Measurements from ENCODE around the gene IGSF22.

IGSF22 gene

GRCh38 chr11:18771266-18772035 is 45.5 kb upstream of the IGSF22 start:
- Histone ChIP-seq H3K36me3 (no peaks in the 10 kb centered on the region), H3K27ac (no peak overlapping the region), H3K4me1 (ENCODE audit: control insufficient read depth in 1 of 2, insufficient read depth in 1 of 2, low read depth in 1 of 2, low read length in 1 of 2) (no peaks in the 10 kb centered on the region), H3K9me3 (no peaks in the 10 kb centered on the region), H3K4me3 (ENCODE audit: low read depth in 1 of 2, low read length in 1 of 2) (no peak overlapping the region), H3K27me3 (peaks cover 6% of the 10 kb centered on the region)
- no peak for TF ChIP-seq CTCF (IDR thresholded peaks at IDR 0.05)

GRCh38 chr11:18770479-18771125 is 44.6 kb upstream of the IGSF22 start:
- TF ChIP-seq CTCF (IDR thresholded peaks at IDR 0.05), result no peak
- H3K9me3 ChIP-seq, result no peaks in the 10 kb centered on the region
- H3K27me3 ChIP-seq, result peaks cover 6% of the 10 kb centered on the region
- H3K27ac ChIP-seq, result no peak overlapping the region
- no peak overlapping the region for H3K4me3 ChIP-seq (ENCODE audit: low read depth in 1 of 2, low read length in 1 of 2)
- no peaks in the 10 kb centered on the region for H3K4me1 ChIP-seq (ENCODE audit: control insufficient read depth in 1 of 2, insufficient read depth in 1 of 2, low read depth in 1 of 2, low read length in 1 of 2)
- no peaks in the 10 kb centered on the region for H3K36me3 ChIP-seq

- no peak overlapping the region for H3K27ac ChIP-seq
- no peak for TF ChIP-seq CTCF (IDR thresholded peaks at IDR 0.05)
- no peaks in the 10 kb centered on the region for H3K4me1 ChIP-seq (ENCODE audit: control insufficient read depth in 1 of 2, insufficient read depth in 1 of 2, low read depth in 1 of 2, low read length in 1 of 2)
- peaks cover 6% of the 10 kb centered on the region for H3K27me3 ChIP-seq
- H3K4me3 ChIP-seq (ENCODE audit: low read depth in 1 of 2, low read length in 1 of 2), result no peak overlapping the region
- H3K9me3 ChIP-seq, result no peaks in the 10 kb centered on the region
- no peaks in the 10 kb centered on the region for H3K36me3 ChIP-seq
These were observed 43.9 kb upstream of the IGSF22 start for GRCh38 chr11:18769802-18770456.

- no peak overlapping the region for H3K27ac ChIP-seq
- TF ChIP-seq CTCF (IDR thresholded peaks at IDR 0.05), result no peak
- no peak overlapping the region for H3K4me3 ChIP-seq (ENCODE audit: low read depth in 1 of 2, low read length in 1 of 2)
- H3K9me3 ChIP-seq, result no peaks in the 10 kb centered on the region
- H3K4me1 ChIP-seq (ENCODE audit: control insufficient read depth in 1 of 2, insufficient read depth in 1 of 2, low read depth in 1 of 2, low read length in 1 of 2), result no peaks in the 10 kb centered on the region
- peaks cover 6% of the 10 kb centered on the region for H3K27me3 ChIP-seq
- H3K36me3 ChIP-seq, result no peaks in the 10 kb centered on the region
These were observed 43.0 kb upstream of the IGSF22 start for GRCh38 chr11:18768978-18769377.

- no peak overlapping the region for H3K4me3 ChIP-seq (ENCODE audit: low read depth in 1 of 2, low read length in 1 of 2)
- H3K27ac ChIP-seq, result no peak overlapping the region
- no peaks in the 10 kb centered on the region for H3K36me3 ChIP-seq
- H3K9me3 ChIP-seq, result no peaks in the 10 kb centered on the region
- H3K27me3 ChIP-seq, result peaks cover 6% of the 10 kb centered on the region
- no peaks in the 10 kb centered on the region for H3K4me1 ChIP-seq (ENCODE audit: control insufficient read depth in 1 of 2, insufficient read depth in 1 of 2, low read depth in 1 of 2, low read length in 1 of 2)
- TF ChIP-seq CTCF (IDR thresholded peaks at IDR 0.05), result no peak
These were observed 42.5 kb upstream of the IGSF22 start for GRCh38 chr11:18768472-18768901.

Data from neutrophil (primary cell).